ENCODE measurements around the gene STK38. TPM values are rescaled to one million over a fixed set of nuclear protein-coding genes. Genes with fewer than 3 reads are reported as not detected.

Gene STK38
- total and polyA plus RNA-seq, 2 of the 4 experiments (the other 2 are of a cell fraction), result 10.6 to 19.7 TPM

- dilution Hi-C loops (cut with HindIII; ENCODE audit: low sequenced_read_pairs, unreplicated experiment), result no loop called here
- H3K18ac ChIP-seq (ENCODE audit: low read depth, low read length), result no peak overlapping the region
- no peak overlapping the region for H3K23ac ChIP-seq (ENCODE audit: low read depth, low read length)
- peaks cover 4% of the 10 kb centered on the region for H4K20me1 ChIP-seq (ENCODE audit: insufficient read depth, low read length)
- H3K9me1 ChIP-seq (ENCODE audit: insufficient read depth, low read length), result peaks cover 6% of the 10 kb centered on the region
- H3K56ac ChIP-seq (ENCODE audit: extremely low read depth, insufficient read depth, low read length), result no peak overlapping the region
- H2BK15ac ChIP-seq (ENCODE audit: low read depth, low read length), result no peak overlapping the region
- H2AK9ac ChIP-seq (replicated peaks; ENCODE audit: low read depth, low read length, poor library complexity), result no peak overlapping the region
- H3K4me2 ChIP-seq (ENCODE audit: low read depth, low read length), result no peak overlapping the region
- H2BK5ac ChIP-seq (ENCODE audit: low read depth, low read length, poor library complexity, severe bottlenecking), result no peak overlapping the region
- H3K9me3 ChIP-seq (ENCODE audit: control insufficient read depth, insufficient read depth, low read length), result no peaks in the 10 kb centered on the region
- no peak overlapping the region for H4K91ac ChIP-seq (ENCODE audit: insufficient read depth, low read depth, low read length)
- H3K4me3 ChIP-seq (ENCODE audit: insufficient read depth, low read depth, low read length), result no peak overlapping the region
- H3K14ac ChIP-seq (replicated peaks; ENCODE audit: low read depth, low read length), result no peak overlapping the region
- no peak overlapping the region for H2AK5ac ChIP-seq (ENCODE audit: low read depth, low read length)
- H2BK20ac ChIP-seq (ENCODE audit: low read depth, low read length), result no peak overlapping the region
- POLR2A ChIA-PET (ENCODE audit: unreplicated experiment), result interaction anchor here (0.5 kb wide), 1 partner anchor 104 kb away, joined by 3 read pairs; no protein-coding TSS in a partner anchor
- no peak for TF ChIP-seq FOS (IDR thresholded peaks at IDR 0.05; ENCODE audit: low read depth, low read length)
- TF ChIP-seq RFX5 (IDR thresholded peaks at IDR 0.05; ENCODE audit: low read depth, low read length), result no peak
- TF ChIP-seq RCOR1 (IDR thresholded peaks at IDR 0.05; ENCODE audit: insufficient replicate concordance, low read length), result no peak
- no peak for TF ChIP-seq ELK1 (IDR thresholded peaks at IDR 0.05; ENCODE audit: borderline replicate concordance, low read depth, low read length)
- TF ChIP-seq RAD21 (IDR thresholded peaks at IDR 0.05; ENCODE audit: low read length), result no peak
- no peak for TF ChIP-seq NFE2L2 (IDR thresholded peaks at IDR 0.05; ENCODE audit: low read depth, low read length)
- no peak for TF ChIP-seq BHLHE40 (IDR thresholded peaks at IDR 0.05; ENCODE audit: low read depth, low read length)
- no peak for TF ChIP-seq SMC3 (IDR thresholded peaks at IDR 0.05; ENCODE audit: low read depth, low read length)
- H3K4me1 ChIP-seq (ENCODE audit: control insufficient read depth, insufficient read depth, low read length), result no peaks in the 10 kb centered on the region
- H2AFZ ChIP-seq (replicated peaks; ENCODE audit: low read length, poor library complexity), result no peak overlapping the region
- H3K36me3 ChIP-seq (ENCODE audit: control insufficient read depth, insufficient read depth, low read length), result peaks cover 11% of the 10 kb centered on the region
- no peak overlapping the region for H4K8ac ChIP-seq (ENCODE audit: low read depth in 2 of 2, low read length in 2 of 2)
- no CpG with 5 or more reads among the region's 3 CpGs for WGBS, 2 experiments (ENCODE audit: extremely low coverage in 2 of 2, insufficient read length in 1 of 2)
- no peak overlapping the region for H3K27ac ChIP-seq (ENCODE audit: insufficient read depth, low read length)
- H3K4ac ChIP-seq (ENCODE audit: low read depth, low read length), result no peak overlapping the region
- H4K5ac ChIP-seq (ENCODE audit: low read depth, low read length), result no peak overlapping the region
- intact Hi-C loops (cut with micrococcal nuclease), result no loop called here
- no TSS peak for BruUV-seq (replicated peaks)
- H2BK120ac ChIP-seq (ENCODE audit: low read depth, low read length), result no peak overlapping the region
- H3K9ac ChIP-seq (ENCODE audit: low read depth, low read length), result no peak overlapping the region
- ATAC-seq (ENCODE audit: low read depth) (no peak), DNase-seq (no peak)
- CTCF ChIA-PET, result interaction anchor here (1.8 kb wide), 1 partner anchor 12 kb away, joined by 5 read pairs; no protein-coding TSS in a partner anchor
- no peaks in the 10 kb centered on the region for H3K27me3 ChIP-seq (ENCODE audit: control insufficient read depth, insufficient read depth, low read length)
- in situ Hi-C loops (cut with MboI; ENCODE audit: low sequenced_read_pairs), result no loop called here
- H3K79me1 ChIP-seq (ENCODE audit: low read depth in 1 of 2, low read length in 2 of 2), result peaks cover 9 to 13% of the 10 kb centered on the region in 2 experiments; a peak in 3 of 4 replicates
Measured at GRCh38 chr6:36504181-36504580, 43.1 kb downstream of the STK38 start.
